Trophoblast cell (in vitro differentiated cells and primary cell): Measurements from ENCODE around the gene PLCH1.

Source experiments
- DNase-seq, 2 donors: peaks; one replicate each; pipeline ENCODE4 v3.0.0-alpha.2; 2016
- H2AFZ ChIP-seq: 2 replicates; pipeline ENCODE4 v1.6.1; 2013; ENCODE audit warnings: low read length, moderate library complexity, mild to moderate bottlenecking; ENCODE audit not compliant: insufficient read depth, poor library complexity
- H2AK5ac ChIP-seq: 2 replicates; pipeline ENCODE4 v1.6.1; 2013; ENCODE audit warnings: mild to moderate bottlenecking, low read length
- H2BK120ac ChIP-seq: 2 replicates; pipeline ENCODE4 v1.6.1; 2013; ENCODE audit warnings: low read length, mild to moderate bottlenecking, moderate library complexity; ENCODE audit not compliant: insufficient read depth, poor library complexity
- H2BK12ac ChIP-seq: 2 replicates; pipeline ENCODE4 v1.6.1; 2013; ENCODE audit warnings: mild to moderate bottlenecking, low read length, moderate library complexity
- H2BK5ac ChIP-seq: 2 replicates; pipeline ENCODE4 v1.6.1; 2013; ENCODE audit warnings: low read length, low read depth, moderate library complexity, mild to moderate bottlenecking; ENCODE audit not compliant: poor library complexity
- H3K14ac ChIP-seq: 2 replicates; pipeline ENCODE4 v1.6.1; 2013; ENCODE audit warnings: mild to moderate bottlenecking, low read length
- H3K18ac ChIP-seq: 2 replicates; pipeline ENCODE4 v1.6.1; 2013; ENCODE audit warnings: mild to moderate bottlenecking, low read length
- H3K23ac ChIP-seq: 2 replicates; pipeline ENCODE4 v1.6.1; 2013; ENCODE audit warnings: low read length
- H3K27ac ChIP-seq: 2 replicates; pipeline ENCODE4 v1.5.1; 2013; ENCODE audit warnings: low read depth, mild to moderate bottlenecking, inconsistent platforms, low read length, moderate library complexity
- H3K27me3 ChIP-seq: 2 replicates; pipeline ENCODE4 v1.6.1; 2013; ENCODE audit warnings: inconsistent platforms, mild to moderate bottlenecking, low read length, moderate library complexity; ENCODE audit not compliant: insufficient read depth
- H3K36me3 ChIP-seq, 2 experiments: 1 replicate in 1 of 2; 2 replicates in 1 of 2; pipeline ENCODE4 v1.6.1; 2013; ENCODE audit warnings: low read length in 2 of 2, mild to moderate bottlenecking in 2 of 2, moderate library complexity in 1 of 2; ENCODE audit not compliant: insufficient read depth in 2 of 2, control insufficient read depth in 1 of 2
- H3K4ac ChIP-seq: 2 replicates; pipeline ENCODE4 v1.6.1; 2013; ENCODE audit warnings: low read depth, mild to moderate bottlenecking, low read length, moderate library complexity
- H3K4me1 ChIP-seq, 2 experiments: 1 replicate in 1 of 2; 2 replicates in 1 of 2; pipeline ENCODE4 v1.6.1; 2013; ENCODE audit warnings: low read length in 2 of 2, mild to moderate bottlenecking in 2 of 2, moderate library complexity in 1 of 2; ENCODE audit not compliant: insufficient read depth in 2 of 2, control insufficient read depth in 1 of 2
- H3K4me2 ChIP-seq: 2 replicates; pipeline ENCODE4 v1.6.1; 2013; ENCODE audit warnings: inconsistent platforms, mild to moderate bottlenecking, low read length, moderate library complexity
- H3K4me3 ChIP-seq: 2 replicates; pipeline ENCODE4 v1.5.1; 2013; ENCODE audit warnings: mild to moderate bottlenecking, low read depth, low read length, inconsistent platforms
- H3K79me1 ChIP-seq: one replicate; pipeline ENCODE4 v1.6.1; 2013; ENCODE audit warnings: low read length
- H3K79me2 ChIP-seq: 2 replicates; pipeline ENCODE4 v1.6.1; 2013; ENCODE audit warnings: low read length, mild to moderate bottlenecking; ENCODE audit not compliant: control insufficient read depth, insufficient read depth, poor library complexity
- H3K9ac ChIP-seq: 2 replicates; pipeline ENCODE4 v1.6.1; 2013; ENCODE audit warnings: mild to moderate bottlenecking, low read length
- H3K9me3 ChIP-seq: 2 replicates; pipeline ENCODE4 v1.6.1; 2013; ENCODE audit warnings: low read depth, mild to moderate bottlenecking, control low read depth, inconsistent platforms, low read length; ENCODE audit not compliant: insufficient read depth
- H4K12ac ChIP-seq: 2 replicates; pipeline ENCODE4 v1.6.1; 2013; ENCODE audit warnings: low read depth, mild to moderate bottlenecking, low read length, moderate library complexity
- H4K8ac ChIP-seq: 2 replicates; pipeline ENCODE4 v1.6.1; 2013; ENCODE audit warnings: low read depth, mild to moderate bottlenecking, low read length, moderate library complexity
- H4K91ac ChIP-seq: one replicate; pipeline ENCODE4 v1.6.1; 2013; ENCODE audit warnings: low read depth, mild to moderate bottlenecking, low read length, moderate library complexity
- WGBS: extraction: QIAGEN DNeasy Blood & Tissue Kit; methylation state at CpG from one replicate; pipeline ENCODE4 v1.1.7; 2013; ENCODE audit warnings: missing lambda C conversion rate; ENCODE audit not compliant: insufficient read length, insufficient coverage; ENCODE audit errors: extremely low coverage; 5-methylcytosine and 5-hydroxymethylcytosine counted together

PLCH1 gene

GRCh38 chr3:155334215-155334913, 410.5 kb downstream of the PLCH1 start:
- no peak overlapping the region for H3K4me3 ChIP-seq
- no peaks in the 10 kb centered on the region for H3K9me3 ChIP-seq
- H3K4ac ChIP-seq: no peak overlapping the region
- no peak for DNase-seq
- no peak overlapping the region for H4K12ac ChIP-seq
- no peak overlapping the region for H2BK12ac ChIP-seq
- no peak overlapping the region for H2AK5ac ChIP-seq
- no peaks in the 10 kb centered on the region for H3K79me1 ChIP-seq
- no peak overlapping the region for H2BK120ac ChIP-seq
- H2AFZ ChIP-seq: no peak overlapping the region
- H3K9ac ChIP-seq: no peak overlapping the region
- WGBS: no CpG with 5 or more reads among the region's 3 CpGs
- no peaks in the 10 kb centered on the region for H3K79me2 ChIP-seq
- no peak overlapping the region for H3K18ac ChIP-seq
- no peak overlapping the region for H4K8ac ChIP-seq
- H3K4me1 ChIP-seq: no peaks in the 10 kb centered on the region
- H4K91ac ChIP-seq: no peak overlapping the region
- no peak overlapping the region for H3K27ac ChIP-seq
- H3K4me2 ChIP-seq: no peak overlapping the region
- no peak overlapping the region for H3K14ac ChIP-seq
- no peaks in the 10 kb centered on the region for H3K27me3 ChIP-seq
- no peak overlapping the region for H3K23ac ChIP-seq
- H2BK5ac ChIP-seq: no peak overlapping the region
- no peaks in the 10 kb centered on the region for H3K36me3 ChIP-seq

DNA sequence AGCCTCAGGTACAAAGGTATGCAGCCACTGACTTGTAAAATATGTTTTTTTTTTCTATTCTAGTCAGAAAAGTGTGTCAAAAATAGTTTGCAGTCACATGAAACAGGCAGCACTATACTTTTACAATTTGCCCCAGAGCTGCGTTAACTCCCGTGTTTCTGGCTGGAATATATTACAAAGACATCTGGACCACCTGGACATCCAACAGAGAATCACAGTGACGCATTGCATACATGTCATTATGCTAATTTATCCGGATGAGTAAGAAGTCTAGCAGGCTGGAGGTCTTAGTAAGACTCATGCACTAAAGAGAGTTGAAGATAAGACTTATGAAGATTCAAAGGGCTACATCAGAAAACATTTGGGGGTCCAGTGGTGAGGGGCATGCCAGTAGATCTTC, 412.2 kb downstream of the PLCH1 start:
- Histone ChIP-seq H3K4ac (no peak overlapping the region), H3K23ac (no peak overlapping the region), H3K18ac (no peak overlapping the region), H3K9me3 (no peaks in the 10 kb centered on the region), H4K8ac (no peak overlapping the region), H3K4me2 (no peak overlapping the region), H3K4me1 (no peaks in the 10 kb centered on the region), H4K91ac (no peak overlapping the region), H3K4me3 (no peak overlapping the region), H2BK12ac (no peak overlapping the region), H2BK120ac (no peak overlapping the region), H3K14ac (no peak overlapping the region), H3K79me1 (no peaks in the 10 kb centered on the region), H3K27ac (no peak overlapping the region), H2AFZ (no peak overlapping the region), H3K9ac (no peak overlapping the region), H3K36me3 (no peaks in the 10 kb centered on the region), H4K12ac (no peak overlapping the region), H2AK5ac (no peak overlapping the region), H3K79me2 (no peaks in the 10 kb centered on the region), H2BK5ac (no peak overlapping the region), H3K27me3 (no peaks in the 10 kb centered on the region)
- no peak for DNase-seq
- no CpG with 5 or more reads among the region's 4 CpGs for WGBS

DNA sequence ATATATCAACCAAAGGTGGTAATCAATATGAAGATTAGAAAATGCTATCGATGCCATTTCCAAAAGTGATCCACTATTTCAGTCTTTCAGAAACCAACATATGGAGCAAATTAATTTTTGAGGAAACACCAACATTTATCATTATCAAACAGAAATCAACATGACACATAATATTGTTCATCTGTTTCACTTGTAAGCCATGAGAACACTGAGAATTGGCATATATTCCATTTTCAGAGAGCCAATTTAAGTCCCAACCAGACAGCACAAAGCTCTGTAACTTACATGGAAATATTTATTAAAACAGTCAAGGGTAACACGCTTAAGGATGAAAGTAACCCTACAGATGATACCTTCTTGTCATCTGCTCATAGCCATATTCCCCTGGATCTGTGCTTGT, 413.8 kb downstream of the PLCH1 start:
- no CpG with 5 or more reads among the region's 2 CpGs for WGBS

GRCh38 chr3:155330370-155330769, 414.5 kb downstream of the PLCH1 start:
- H3K4me2 ChIP-seq: no peak overlapping the region
- no peaks in the 10 kb centered on the region for H3K79me1 ChIP-seq
- DNase-seq: peak in 1 of 2 donors; percentile 74
- no peak overlapping the region for H2AK5ac ChIP-seq
- no peak overlapping the region for H3K4ac ChIP-seq
- H2BK5ac ChIP-seq: no peak overlapping the region
- H3K18ac ChIP-seq: no peak overlapping the region
- H2BK12ac ChIP-seq: no peak overlapping the region
- no peak overlapping the region for H3K4me3 ChIP-seq
- no peaks in the 10 kb centered on the region for H3K79me2 ChIP-seq
- no peak overlapping the region for H4K8ac ChIP-seq
- H3K9ac ChIP-seq: no peak overlapping the region
- no peak overlapping the region for H2AFZ ChIP-seq
- no peaks in the 10 kb centered on the region for H3K36me3 ChIP-seq
- no peak overlapping the region for H3K23ac ChIP-seq
- peaks cover 0 to 2% of the 10 kb centered on the region in 2 experiments for H3K4me1 ChIP-seq
- H3K9me3 ChIP-seq: no peaks in the 10 kb centered on the region
- no peak overlapping the region for H4K12ac ChIP-seq
- H3K27me3 ChIP-seq: no peaks in the 10 kb centered on the region
- H2BK120ac ChIP-seq: no peak overlapping the region
- no peak overlapping the region for H3K27ac ChIP-seq
- H3K14ac ChIP-seq: no peak overlapping the region
- H4K91ac ChIP-seq: no peak overlapping the region

More for the DNA sequence above, 413.8 kb downstream of the PLCH1 start:
- no peak overlapping the region for H4K91ac ChIP-seq
- no peak overlapping the region for H2BK5ac ChIP-seq
- no peak overlapping the region for H3K18ac ChIP-seq
- no peak overlapping the region for H3K27ac ChIP-seq
- no peak overlapping the region for H2AFZ ChIP-seq
- peaks cover 0 to 2% of the 10 kb centered on the region in 2 experiments for H3K4me1 ChIP-seq
- H3K79me2 ChIP-seq: no peaks in the 10 kb centered on the region
- no peak overlapping the region for H4K8ac ChIP-seq
- no peak overlapping the region for H3K23ac ChIP-seq
- H2BK120ac ChIP-seq: no peak overlapping the region
- no peak overlapping the region for H4K12ac ChIP-seq
- H3K9ac ChIP-seq: no peak overlapping the region
- no peaks in the 10 kb centered on the region for H3K36me3 ChIP-seq
- H3K4me2 ChIP-seq: no peak overlapping the region
- H2BK12ac ChIP-seq: no peak overlapping the region
- no peaks in the 10 kb centered on the region for H3K9me3 ChIP-seq
- H3K4me3 ChIP-seq: no peak overlapping the region
- no peak overlapping the region for H2AK5ac ChIP-seq
- H3K79me1 ChIP-seq: no peaks in the 10 kb centered on the region
- no peaks in the 10 kb centered on the region for H3K27me3 ChIP-seq
- DNase-seq: no peak
- no peak overlapping the region for H3K14ac ChIP-seq
- H3K4ac ChIP-seq: no peak overlapping the region
